IPS-20b (cell line): ENCODE results near the gene NSD1.

Experiments used
- H3K27ac ChIP-seq: one replicate; pipeline ENCODE4 v1.5.1; 2013; ENCODE audit warnings: low read length
- H3K27me3 ChIP-seq: 2 replicates; pipeline ENCODE4 v1.6.1; 2013; ENCODE audit warnings: mild to moderate bottlenecking, low read length, inconsistent platforms; ENCODE audit not compliant: insufficient read depth
- H3K36me3 ChIP-seq: 2 replicates; pipeline ENCODE4 v1.6.1; 2013; ENCODE audit warnings: low read depth, mild to moderate bottlenecking, inconsistent platforms, low read length, moderate library complexity; ENCODE audit not compliant: insufficient read depth
- H3K4me1 ChIP-seq: 2 replicates; pipeline ENCODE4 v1.6.1; 2013; ENCODE audit warnings: mild to moderate bottlenecking, control low read depth, inconsistent platforms, low read length, moderate library complexity; ENCODE audit not compliant: insufficient read depth
- H3K4me3 ChIP-seq: 2 replicates; pipeline ENCODE4 v1.5.1; 2013; ENCODE audit warnings: mild to moderate bottlenecking, low read length, inconsistent platforms
- H3K9ac ChIP-seq: 2 replicates; pipeline ENCODE4 v1.6.1; 2013; ENCODE audit warnings: low read depth, mild to moderate bottlenecking, inconsistent platforms, low read length, moderate library complexity
- H3K9me3 ChIP-seq: 2 replicates; pipeline ENCODE4 v1.6.1; 2013; ENCODE audit warnings: mild to moderate bottlenecking, low read depth, low read length, inconsistent platforms; ENCODE audit not compliant: insufficient read depth

NSD1 gene

GRCh38 chr5:177261510-177261909 is 127.9 kb downstream of the NSD1 start:
- Histone ChIP-seq H3K27me3 (no peaks in the 10 kb centered on the region), H3K36me3 (peaks cover 97% of the 10 kb centered on the region), H3K27ac (no peak overlapping the region), H3K9me3 (no peaks in the 10 kb centered on the region), H3K9ac (no peak overlapping the region), H3K4me3 (no peak overlapping the region), H3K4me1 (no peaks in the 10 kb centered on the region)

GRCh38 chr5:177264178-177264577 is 130.6 kb downstream of the NSD1 start:
- peaks cover 98% of the 10 kb centered on the region for H3K36me3 ChIP-seq
- H3K9me3 ChIP-seq: no peaks in the 10 kb centered on the region
- H3K9ac ChIP-seq: no peak overlapping the region
- no peak overlapping the region for H3K27ac ChIP-seq
- no peaks in the 10 kb centered on the region for H3K4me1 ChIP-seq
- no peaks in the 10 kb centered on the region for H3K27me3 ChIP-seq
- H3K4me3 ChIP-seq: no peak overlapping the region

GRCh38 chr5:177265395-177265794 is 131.8 kb downstream of the NSD1 start:
- no peaks in the 10 kb centered on the region for H3K27me3 ChIP-seq
- no peaks in the 10 kb centered on the region for H3K4me1 ChIP-seq
- H3K4me3 ChIP-seq: no peak overlapping the region
- no peaks in the 10 kb centered on the region for H3K9me3 ChIP-seq
- no peak overlapping the region for H3K9ac ChIP-seq
- H3K36me3 ChIP-seq: peaks cover 98% of the 10 kb centered on the region
- H3K27ac ChIP-seq: no peak overlapping the region

- H3K9me3 ChIP-seq: no peaks in the 10 kb centered on the region
- no peaks in the 10 kb centered on the region for H3K4me1 ChIP-seq
- H3K4me3 ChIP-seq: no peak overlapping the region
- no peak overlapping the region for H3K27ac ChIP-seq
- H3K36me3 ChIP-seq: peaks cover 95% of the 10 kb centered on the region
- no peak overlapping the region for H3K9ac ChIP-seq
- no peaks in the 10 kb centered on the region for H3K27me3 ChIP-seq
Measured at GRCh38 chr5:177269232-177269895, 135.8 kb downstream of the NSD1 start.

- Histone ChIP-seq H3K9ac (no peak overlapping the region), H3K4me3 (no peak overlapping the region), H3K9me3 (no peaks in the 10 kb centered on the region), H3K4me1 (no peaks in the 10 kb centered on the region), H3K36me3 (peaks cover 95% of the 10 kb centered on the region), H3K27ac (no peak overlapping the region), H3K27me3 (no peaks in the 10 kb centered on the region)
Measured at GRCh38 chr5:177269976-177270375, 136.4 kb downstream of the NSD1 start.

- no peaks in the 10 kb centered on the region for H3K27me3 ChIP-seq
- H3K36me3 ChIP-seq: peaks cover 94% of the 10 kb centered on the region
- H3K27ac ChIP-seq: no peak overlapping the region
- no peak overlapping the region for H3K9ac ChIP-seq
- no peaks in the 10 kb centered on the region for H3K9me3 ChIP-seq
- H3K4me3 ChIP-seq: no peak overlapping the region
- no peaks in the 10 kb centered on the region for H3K4me1 ChIP-seq
Measured at GRCh38 chr5:177270653-177271052, 137.1 kb downstream of the NSD1 start.

GRCh38 chr5:177271113-177271512 is 137.5 kb downstream of the NSD1 start:
- H3K9me3 ChIP-seq: no peaks in the 10 kb centered on the region
- H3K9ac ChIP-seq: no peak overlapping the region
- H3K36me3 ChIP-seq: peaks cover 94% of the 10 kb centered on the region
- no peaks in the 10 kb centered on the region for H3K4me1 ChIP-seq
- H3K4me3 ChIP-seq: no peak overlapping the region
- H3K27ac ChIP-seq: no peak overlapping the region
- H3K27me3 ChIP-seq: no peaks in the 10 kb centered on the region

- Histone ChIP-seq H3K9ac (no peak overlapping the region), H3K27me3 (no peaks in the 10 kb centered on the region), H3K4me1 (no peaks in the 10 kb centered on the region)
Measured at GRCh38 chr5:177275883-177276282, 142.3 kb downstream of the NSD1 start.

GRCh38 chr5:177276886-177277285 is 143.3 kb downstream of the NSD1 start:
- no peak overlapping the region for H3K4me3 ChIP-seq
- H3K27me3 ChIP-seq: no peaks in the 10 kb centered on the region
- peaks cover 93% of the 10 kb centered on the region for H3K36me3 ChIP-seq
- H3K9ac ChIP-seq: no peak overlapping the region
- no peaks in the 10 kb centered on the region for H3K4me1 ChIP-seq
- H3K27ac ChIP-seq: no peak overlapping the region
- H3K9me3 ChIP-seq: no peaks in the 10 kb centered on the region

More at GRCh38 chr5:177275883-177276282, 142.3 kb downstream of the NSD1 start:
- H3K27ac ChIP-seq: no peak overlapping the region
- no peaks in the 10 kb centered on the region for H3K9me3 ChIP-seq
- peaks cover 91% of the 10 kb centered on the region for H3K36me3 ChIP-seq
- H3K4me3 ChIP-seq: no peak overlapping the region

GRCh38 chr5:177288191-177288590 is 154.6 kb downstream of the NSD1 start:
- Histone ChIP-seq H3K4me1 (no peaks in the 10 kb centered on the region), H3K9me3 (no peaks in the 10 kb centered on the region), H3K4me3 (no peak overlapping the region), H3K27me3 (no peaks in the 10 kb centered on the region), H3K9ac (no peak overlapping the region), H3K27ac (no peak overlapping the region), H3K36me3 (peaks cover 96% of the 10 kb centered on the region)

GRCh38 chr5:177290816-177291596 is 157.4 kb downstream of the NSD1 start:
- Histone ChIP-seq H3K4me1 (no peaks in the 10 kb centered on the region), H3K27ac (no peak overlapping the region), H3K36me3 (peaks cover 98% of the 10 kb centered on the region), H3K9me3 (no peaks in the 10 kb centered on the region), H3K9ac (no peak overlapping the region), H3K27me3 (no peaks in the 10 kb centered on the region), H3K4me3 (no peak overlapping the region)

- Histone ChIP-seq H3K36me3 (peaks cover 98% of the 10 kb centered on the region), H3K27me3 (no peaks in the 10 kb centered on the region), H3K9ac (no peak overlapping the region), H3K4me3 (no peak overlapping the region), H3K9me3 (no peaks in the 10 kb centered on the region), H3K4me1 (no peaks in the 10 kb centered on the region), H3K27ac (no peak overlapping the region)
Measured at GRCh38 chr5:177291735-177292134, 158.2 kb downstream of the NSD1 start.
